GM23338 (cell line): Measurements from ENCODE around the gene PDSS2. TPM values are rescaled to one million over a fixed set of nuclear protein-coding genes. Genes with fewer than 3 reads are reported as not detected.
"Not testable (repeated sequence)": the region's sequence is repeated elsewhere in the genome, so short reads cannot be mapped to it uniquely, and the experiment has no call there.

ENCODE experiments used
- ATAC-seq: fragments of 200-7000 bp; cut with Tn5 transposase; 3 replicates; pipeline ENCODE4 v1.9.1; 2020
- DNase-seq: peaks from one replicate; pipeline ENCODE4 v3.0.0-alpha.2; 2015; ENCODE audit warnings: low spot score
- H2AFZ ChIP-seq: fragments of 200-600 bp; sonication (generic); 2 replicates; pipeline ENCODE4 v1.8.0; 2016; ENCODE audit warnings: antibody characterized with exemption, mild to moderate bottlenecking, moderate library complexity
- H3F3A ChIP-seq: fragments of 200-600 bp; sonication (generic); replicated peaks from 2 replicates; pipeline ENCODE4 v1.8.0; 2017; ENCODE audit warnings: antibody characterized with exemption, mixed run types, low read depth
- H3K27ac ChIP-seq: fragments of 200-600 bp; sonication (generic); 2 replicates; pipeline ENCODE4 v1.6.1; 2016; ENCODE audit warnings: low read depth
- H3K27me3 ChIP-seq: fragments of 200-600 bp; sonication (generic); 2 replicates; pipeline ENCODE4 v1.8.0; 2016; ENCODE audit warnings: mild to moderate bottlenecking, mixed run types, moderate library complexity; ENCODE audit not compliant: insufficient read depth
- H3K36me3 ChIP-seq: fragments of 200-600 bp; sonication (generic); 2 replicates; pipeline ENCODE4 v1.8.0; 2016; ENCODE audit warnings: mild to moderate bottlenecking; ENCODE audit not compliant: insufficient read depth
- H3K4me1 ChIP-seq: fragments of 200-600 bp; sonication (generic); 2 replicates; pipeline ENCODE4 v1.8.0; 2016; ENCODE audit warnings: mild to moderate bottlenecking, moderate library complexity; ENCODE audit not compliant: insufficient read depth
- H3K4me2 ChIP-seq: fragments of 200-600 bp; sonication (generic); 2 replicates; pipeline ENCODE4 v1.7.1; 2017; ENCODE audit warnings: mixed run types
- H3K4me3 ChIP-seq: fragments of 200-600 bp; sonication (generic); 2 replicates; pipeline ENCODE4 v1.6.1; 2016; ENCODE audit warnings: mixed run types
- H3K79me2 ChIP-seq: fragments of 200-600 bp; sonication (generic); replicated peaks from 2 replicates; pipeline ENCODE4 v1.8.0; 2017; ENCODE audit warnings: mild to moderate bottlenecking; ENCODE audit not compliant: insufficient read depth
- H3K9me2 ChIP-seq: fragments of 200-600 bp; sonication (generic); 2 replicates; pipeline ENCODE4 v1.8.0; 2017; ENCODE audit not compliant: insufficient read depth
- H4K20me1 ChIP-seq: fragments of 200-600 bp; sonication (generic); replicated peaks from 2 replicates; pipeline ENCODE4 v1.8.0; 2017; ENCODE audit warnings: mild to moderate bottlenecking; ENCODE audit not compliant: insufficient read depth
- H3K27ac Mint-ChIP-seq: 2 replicates; pipeline ENCODE4 v1.8.0; 2020; ENCODE audit warnings: inconsistent platforms, mild to moderate bottlenecking, moderate library complexity, mixed read lengths
- H3K27me3 Mint-ChIP-seq: 3 replicates; pipeline ENCODE4 v1.8.0; 2022; ENCODE audit warnings: low read depth, mild to moderate bottlenecking, moderate library complexity, mixed read lengths, inconsistent platforms; ENCODE audit not compliant: insufficient read depth, poor library complexity
- H3K36me3 Mint-ChIP-seq: 3 replicates; pipeline ENCODE4 v1.8.0; 2021; ENCODE audit warnings: low read depth, mild to moderate bottlenecking, inconsistent platforms, moderate library complexity, mixed read lengths
- H3K4me1 Mint-ChIP-seq: 3 replicates; pipeline ENCODE4 v1.8.0; 2020; ENCODE audit warnings: mild to moderate bottlenecking, inconsistent platforms, mixed read lengths
- H3K4me3 Mint-ChIP-seq: 3 replicates; pipeline ENCODE4 v1.8.0; 2021; ENCODE audit warnings: moderate library complexity, mild to moderate bottlenecking, inconsistent platforms, mixed read lengths
- H3K9me3 Mint-ChIP-seq: 3 replicates; pipeline ENCODE4 v1.8.0; 2020; ENCODE audit warnings: moderate library complexity, mild to moderate bottlenecking, inconsistent platforms, mixed read lengths
- NANOG ChIP-seq: IDR thresholded peaks from 2 replicates; pipeline ENCODE4 v1.6.1; 2016; ENCODE audit warnings: antibody characterized with exemption, borderline replicate concordance
- polyA plus RNA-seq: library from polyadenylated mRNA; unstranded; fragments of >200 nt; fragmentation: Nextera tagmentation; extraction: Ambion mirVana; gene quantifications from 2 replicates; pipeline ENCODE4 v1.2.1, GENCODE V29; 2016
- total RNA-seq: library from RNA; depleted of rRNA; stranded (reverse); fragments of >200 nt; shearing (Covaris generic); gene quantifications from 2 replicates; pipeline ENCODE4 v1.2.3, GENCODE V29; 2014
- TF ChIP-seq, protein P1 (sequence below): fragments of 250-450 bp; sonication (Bioruptor Pico); IDR thresholded peaks from 2 replicates; pipeline ENCODE4 v1.5.0; 2020; ENCODE audit warnings: mild to moderate bottlenecking, moderate library complexity
- TF ChIP-seq, protein P2 (sequence below), 2 experiments: fragments of 200-600 bp in 1 of 2; sonication (generic) in 1 of 2; conservative IDR thresholded peaks; 2 replicates each; pipeline versions ENCODE4 v1.5.1 to v1.6.1; 2016 to 2017; ENCODE audit warnings: antibody characterized with exemption in 2 of 2, low read depth in 2 of 2, mild to moderate bottlenecking in 2 of 2, moderate library complexity in 1 of 2

PDSS2 gene
- total and polyA plus RNA-seq, 2 experiments from 2014 or later = 7.3 to 16.7 TPM

DNA sequence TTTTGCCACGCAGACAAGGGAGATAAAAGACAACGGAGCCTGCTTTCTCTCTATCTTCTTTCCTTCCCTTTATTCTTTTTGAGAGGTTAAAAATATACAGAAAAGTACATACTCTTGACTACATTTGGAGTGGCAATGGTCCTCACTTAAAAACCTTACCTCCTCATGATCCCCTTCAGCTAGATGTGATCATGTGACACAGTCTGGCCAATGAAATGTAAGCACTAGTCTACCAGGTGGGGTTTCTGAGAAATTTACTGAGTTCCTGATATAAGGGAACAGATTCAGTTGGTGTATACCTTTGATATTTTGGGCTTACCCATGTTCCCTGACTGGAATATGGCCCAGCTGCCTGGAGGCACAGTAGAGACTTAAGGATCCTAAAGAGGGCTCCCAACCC is 178.6 kb downstream of the PDSS2 start:
- no peaks in the 10 kb centered on the region for H3K9me3 Mint-ChIP-seq
- ATAC-seq = no peak
- H3K79me2 ChIP-seq = no peaks in the 10 kb centered on the region
- peaks cover 22% of the 10 kb centered on the region for H3K4me1 Mint-ChIP-seq
- no peaks in the 10 kb centered on the region for H3K36me3 Mint-ChIP-seq
- H3K36me3 ChIP-seq = no peaks in the 10 kb centered on the region
- no peak overlapping the region for H3K4me3 ChIP-seq
- H3K4me3 Mint-ChIP-seq = no peak overlapping the region
- peaks cover 18% of the 10 kb centered on the region for H3K4me1 ChIP-seq
- no peak overlapping the region for H3K27ac ChIP-seq
- no peak overlapping the region for H3K27ac Mint-ChIP-seq
- no peaks in the 10 kb centered on the region for H3K9me2 ChIP-seq
- H3K4me2 ChIP-seq = no peak overlapping the region
- H3K27me3 Mint-ChIP-seq = peaks cover 4% of the 10 kb centered on the region
- DNase-seq = no peak
- H2AFZ ChIP-seq = no peak overlapping the region
- H4K20me1 ChIP-seq = no peaks in the 10 kb centered on the region
- H3K27me3 ChIP-seq = no peaks in the 10 kb centered on the region
- H3F3A ChIP-seq = no peaks in the 10 kb centered on the region
- TF ChIP-seq, protein P1, sequence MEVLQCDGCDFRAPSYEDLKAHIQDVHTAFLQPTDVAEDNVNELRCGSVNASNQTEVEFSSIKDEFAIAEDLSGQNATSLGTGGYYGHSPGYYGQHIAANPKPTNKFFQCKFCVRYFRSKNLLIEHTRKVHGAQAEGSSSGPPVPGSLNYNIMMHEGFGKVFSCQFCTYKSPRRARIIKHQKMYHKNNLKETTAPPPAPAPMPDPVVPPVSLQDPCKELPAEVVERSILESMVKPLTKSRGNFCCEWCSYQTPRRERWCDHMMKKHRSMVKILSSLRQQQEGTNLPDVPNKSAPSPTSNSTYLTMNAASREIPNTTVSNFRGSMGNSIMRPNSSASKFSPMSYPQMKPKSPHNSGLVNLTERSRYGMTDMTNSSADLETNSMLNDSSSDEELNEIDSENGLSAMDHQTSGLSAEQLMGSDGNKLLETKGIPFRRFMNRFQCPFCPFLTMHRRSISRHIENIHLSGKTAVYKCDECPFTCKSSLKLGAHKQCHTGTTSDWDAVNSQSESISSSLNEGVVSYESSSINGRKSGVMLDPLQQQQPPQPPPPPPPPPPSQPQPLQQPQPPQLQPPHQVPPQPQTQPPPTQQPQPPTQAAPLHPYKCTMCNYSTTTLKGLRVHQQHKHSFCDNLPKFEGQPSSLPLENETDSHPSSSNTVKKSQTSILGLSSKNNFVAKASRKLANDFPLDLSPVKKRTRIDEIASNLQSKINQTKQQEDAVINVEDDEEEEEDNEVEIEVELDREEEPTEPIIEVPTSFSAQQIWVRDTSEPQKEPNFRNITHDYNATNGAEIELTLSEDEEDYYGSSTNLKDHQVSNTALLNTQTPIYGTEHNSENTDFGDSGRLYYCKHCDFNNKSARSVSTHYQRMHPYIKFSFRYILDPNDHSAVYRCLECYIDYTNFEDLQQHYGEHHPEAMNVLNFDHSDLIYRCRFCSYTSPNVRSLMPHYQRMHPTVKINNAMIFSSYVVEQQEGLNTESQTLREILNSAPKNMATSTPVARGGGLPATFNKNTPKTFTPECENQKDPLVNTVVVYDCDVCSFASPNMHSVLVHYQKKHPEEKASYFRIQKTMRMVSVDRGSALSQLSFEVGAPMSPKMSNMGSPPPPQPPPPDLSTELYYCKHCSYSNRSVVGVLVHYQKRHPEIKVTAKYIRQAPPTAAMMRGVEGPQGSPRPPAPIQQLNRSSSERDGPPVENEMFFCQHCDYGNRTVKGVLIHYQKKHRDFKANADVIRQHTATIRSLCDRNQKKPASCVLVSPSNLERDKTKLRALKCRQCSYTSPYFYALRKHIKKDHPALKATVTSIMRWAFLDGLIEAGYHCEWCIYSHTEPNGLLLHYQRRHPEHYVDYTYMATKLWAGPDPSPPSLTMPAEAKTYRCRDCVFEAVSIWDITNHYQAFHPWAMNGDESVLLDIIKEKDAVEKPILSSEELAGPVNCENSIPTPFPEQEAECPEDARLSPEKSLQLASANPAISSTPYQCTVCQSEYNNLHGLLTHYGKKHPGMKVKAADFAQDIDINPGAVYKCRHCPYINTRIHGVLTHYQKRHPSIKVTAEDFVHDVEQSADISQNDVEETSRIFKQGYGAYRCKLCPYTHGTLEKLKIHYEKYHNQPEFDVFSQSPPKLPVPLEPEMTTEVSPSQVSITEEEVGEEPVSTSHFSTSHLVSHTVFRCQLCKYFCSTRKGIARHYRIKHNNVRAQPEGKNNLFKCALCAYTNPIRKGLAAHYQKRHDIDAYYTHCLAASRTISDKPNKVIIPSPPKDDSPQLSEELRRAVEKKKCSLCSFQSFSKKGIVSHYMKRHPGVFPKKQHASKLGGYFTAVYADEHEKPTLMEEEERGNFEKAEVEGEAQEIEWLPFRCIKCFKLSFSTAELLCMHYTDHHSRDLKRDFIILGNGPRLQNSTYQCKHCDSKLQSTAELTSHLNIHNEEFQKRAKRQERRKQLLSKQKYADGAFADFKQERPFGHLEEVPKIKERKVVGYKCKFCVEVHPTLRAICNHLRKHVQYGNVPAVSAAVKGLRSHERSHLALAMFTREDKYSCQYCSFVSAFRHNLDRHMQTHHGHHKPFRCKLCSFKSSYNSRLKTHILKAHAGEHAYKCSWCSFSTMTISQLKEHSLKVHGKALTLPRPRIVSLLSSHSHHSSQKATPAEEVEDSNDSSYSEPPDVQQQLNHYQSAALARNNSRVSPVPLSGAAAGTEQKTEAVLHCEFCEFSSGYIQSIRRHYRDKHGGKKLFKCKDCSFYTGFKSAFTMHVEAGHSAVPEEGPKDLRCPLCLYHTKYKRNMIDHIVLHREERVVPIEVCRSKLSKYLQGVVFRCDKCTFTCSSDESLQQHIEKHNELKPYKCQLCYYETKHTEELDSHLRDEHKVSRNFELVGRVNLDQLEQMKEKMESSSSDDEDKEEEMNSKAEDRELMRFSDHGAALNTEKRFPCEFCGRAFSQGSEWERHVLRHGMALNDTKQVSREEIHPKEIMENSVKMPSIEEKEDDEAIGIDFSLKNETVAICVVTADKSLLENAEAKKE (CRISPR knock-in tag) = no peak
- TF ChIP-seq NANOG = no peak
- TF ChIP-seq, protein P2, sequence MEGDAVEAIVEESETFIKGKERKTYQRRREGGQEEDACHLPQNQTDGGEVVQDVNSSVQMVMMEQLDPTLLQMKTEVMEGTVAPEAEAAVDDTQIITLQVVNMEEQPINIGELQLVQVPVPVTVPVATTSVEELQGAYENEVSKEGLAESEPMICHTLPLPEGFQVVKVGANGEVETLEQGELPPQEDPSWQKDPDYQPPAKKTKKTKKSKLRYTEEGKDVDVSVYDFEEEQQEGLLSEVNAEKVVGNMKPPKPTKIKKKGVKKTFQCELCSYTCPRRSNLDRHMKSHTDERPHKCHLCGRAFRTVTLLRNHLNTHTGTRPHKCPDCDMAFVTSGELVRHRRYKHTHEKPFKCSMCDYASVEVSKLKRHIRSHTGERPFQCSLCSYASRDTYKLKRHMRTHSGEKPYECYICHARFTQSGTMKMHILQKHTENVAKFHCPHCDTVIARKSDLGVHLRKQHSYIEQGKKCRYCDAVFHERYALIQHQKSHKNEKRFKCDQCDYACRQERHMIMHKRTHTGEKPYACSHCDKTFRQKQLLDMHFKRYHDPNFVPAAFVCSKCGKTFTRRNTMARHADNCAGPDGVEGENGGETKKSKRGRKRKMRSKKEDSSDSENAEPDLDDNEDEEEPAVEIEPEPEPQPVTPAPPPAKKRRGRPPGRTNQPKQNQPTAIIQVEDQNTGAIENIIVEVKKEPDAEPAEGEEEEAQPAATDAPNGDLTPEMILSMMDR (conservative IDR thresholded peaks at IDR 0.05; ENCODE audit: low read depth in 2 of 2) = no peak

DNA sequence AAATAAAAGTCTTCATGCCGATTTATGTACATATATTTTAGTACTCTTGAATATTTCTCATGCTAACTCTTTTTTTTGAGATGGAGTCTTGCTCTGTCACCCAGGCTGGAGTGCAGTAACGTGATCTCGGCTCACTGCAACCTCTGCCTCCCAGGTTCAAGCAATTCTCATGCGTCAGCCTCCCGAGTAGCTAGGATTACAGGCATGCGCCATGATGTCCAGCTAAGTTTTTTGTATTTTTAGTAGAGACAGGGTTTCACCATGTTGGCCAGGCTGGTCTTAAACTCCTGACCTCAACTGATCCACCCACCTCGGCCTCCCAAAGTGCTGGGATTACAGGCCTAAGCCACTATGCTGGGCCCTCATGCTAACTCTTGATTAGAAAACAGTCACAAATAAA is 179.4 kb downstream of the PDSS2 start:
- not testable (repeated sequence) for H3K36me3 ChIP-seq, H3K27me3 ChIP-seq, H3K27ac ChIP-seq, H3F3A ChIP-seq, ATAC-seq, H3K36me3 Mint-ChIP-seq, H3K4me2 ChIP-seq, H3K27me3 Mint-ChIP-seq, H4K20me1 ChIP-seq, DNase-seq, H2AFZ ChIP-seq, H3K9me2 ChIP-seq, H3K4me3 Mint-ChIP-seq, H3K79me2 ChIP-seq, H3K9me3 Mint-ChIP-seq, H3K4me3 ChIP-seq
- Mint-ChIP-seq H3K4me1 (peaks cover 15% of the 10 kb centered on the region), H3K27ac (peak overlapping the region; percentile 77; the same call in 1 of the 2 replicates)
- H3K4me1 ChIP-seq = peaks cover 18% of the 10 kb centered on the region
